Astrocyte of the spinal cord (primary cell): ENCODE measurements around the gene ABTB2.

Source experiments
- DNase-seq: peaks from one replicate; pipeline ENCODE4 v3.0.0; 2011; ENCODE audit warnings: low read depth, low spot score
- H3K4me3 ChIP-seq: 2 replicates; pipeline ENCODE4 v1.5.1; 2011; ENCODE audit warnings: low read depth, mild to moderate bottlenecking, low read length, moderate library complexity
- in situ Hi-C: cut with HindIII; loops from 2 replicates; pipeline ENCODE4 v1.10.0; 2017; ENCODE audit warnings: low sequenced_read_pairs
- TF ChIP-seq, protein P1 (sequence below): IDR thresholded peaks from 2 replicates; pipeline ENCODE4 v1.5.1; 2012; ENCODE audit warnings: low read depth, mild to moderate bottlenecking, low read length, inconsistent platforms

ABTB2 gene

DNA sequence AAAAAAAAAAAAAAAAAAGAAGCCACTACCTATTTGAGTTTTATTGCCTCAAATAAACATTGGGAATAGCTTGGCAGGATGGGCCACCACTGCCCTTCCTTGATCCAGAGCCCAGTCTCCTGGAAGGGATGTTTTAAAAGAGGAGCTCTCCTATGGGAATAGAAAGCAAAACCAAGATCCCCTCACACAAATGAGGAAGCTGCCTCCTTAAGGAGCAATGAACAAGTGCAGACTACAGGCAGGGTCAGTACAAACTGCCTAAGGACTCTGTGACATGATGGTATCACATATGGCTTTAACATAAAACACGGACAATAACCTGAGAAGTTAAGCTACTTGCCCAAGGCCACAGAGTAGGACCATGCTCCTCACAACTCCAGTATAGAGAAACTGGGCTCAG is 131.6 kb downstream of the ABTB2 start:
- H3K4me3 ChIP-seq, result no peak overlapping the region
- no peak for DNase-seq
- TF ChIP-seq, protein P1, sequence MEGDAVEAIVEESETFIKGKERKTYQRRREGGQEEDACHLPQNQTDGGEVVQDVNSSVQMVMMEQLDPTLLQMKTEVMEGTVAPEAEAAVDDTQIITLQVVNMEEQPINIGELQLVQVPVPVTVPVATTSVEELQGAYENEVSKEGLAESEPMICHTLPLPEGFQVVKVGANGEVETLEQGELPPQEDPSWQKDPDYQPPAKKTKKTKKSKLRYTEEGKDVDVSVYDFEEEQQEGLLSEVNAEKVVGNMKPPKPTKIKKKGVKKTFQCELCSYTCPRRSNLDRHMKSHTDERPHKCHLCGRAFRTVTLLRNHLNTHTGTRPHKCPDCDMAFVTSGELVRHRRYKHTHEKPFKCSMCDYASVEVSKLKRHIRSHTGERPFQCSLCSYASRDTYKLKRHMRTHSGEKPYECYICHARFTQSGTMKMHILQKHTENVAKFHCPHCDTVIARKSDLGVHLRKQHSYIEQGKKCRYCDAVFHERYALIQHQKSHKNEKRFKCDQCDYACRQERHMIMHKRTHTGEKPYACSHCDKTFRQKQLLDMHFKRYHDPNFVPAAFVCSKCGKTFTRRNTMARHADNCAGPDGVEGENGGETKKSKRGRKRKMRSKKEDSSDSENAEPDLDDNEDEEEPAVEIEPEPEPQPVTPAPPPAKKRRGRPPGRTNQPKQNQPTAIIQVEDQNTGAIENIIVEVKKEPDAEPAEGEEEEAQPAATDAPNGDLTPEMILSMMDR, result peak; percentile 3

DNA sequence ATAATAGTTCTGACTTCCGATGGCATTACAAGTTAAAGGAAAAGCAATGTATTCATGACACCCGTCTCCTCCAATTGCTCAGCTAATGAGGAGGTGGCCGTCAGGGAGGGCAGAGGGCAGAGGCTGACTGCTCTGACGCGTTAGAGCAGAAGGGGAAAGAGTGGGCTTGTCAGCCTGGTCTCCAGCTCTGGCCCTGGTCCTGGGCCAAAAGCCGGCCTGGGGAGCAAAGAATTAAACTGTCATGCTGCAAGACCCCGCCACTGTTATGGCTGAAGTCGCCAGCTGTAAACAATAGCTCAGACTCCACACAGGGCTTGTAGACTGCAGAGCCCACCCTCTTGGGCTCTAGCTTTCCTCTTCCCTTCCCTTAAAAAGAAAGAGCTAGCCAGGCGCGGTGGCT is 132.7 kb downstream of the ABTB2 start:
- TF ChIP-seq, protein P1, result no peak
- no peak for DNase-seq
- H3K4me3 ChIP-seq, result no peak overlapping the region
- in situ Hi-C loops, result no loop called here

More for the DNA sequence above, 131.6 kb downstream of the ABTB2 start:
- in situ Hi-C loops, result no loop called here

DNA sequence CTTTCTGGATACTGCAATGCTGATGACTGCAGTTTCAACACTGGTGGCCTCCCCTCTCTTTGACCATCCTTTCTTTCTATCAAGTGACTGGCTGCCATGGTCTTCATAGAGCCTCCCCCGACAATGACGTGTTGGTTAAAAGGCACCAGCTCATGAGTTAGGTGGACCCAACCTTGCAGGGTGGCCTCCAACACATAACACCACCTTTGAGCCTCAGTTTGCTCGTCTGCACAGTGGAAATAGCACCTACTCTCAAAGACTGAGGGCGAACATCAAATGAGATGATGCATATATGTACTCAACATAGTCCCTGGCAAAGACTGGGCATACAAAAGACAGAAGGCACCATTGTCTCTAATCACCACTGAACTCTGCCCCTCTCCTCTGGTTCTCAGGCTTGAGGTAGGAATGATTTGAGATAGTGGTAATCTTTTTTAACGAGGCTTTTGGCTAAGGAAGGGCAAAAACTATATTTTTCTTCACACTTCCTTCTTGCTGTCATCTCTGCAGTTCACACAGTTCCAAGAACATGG is 133.3 kb downstream of the ABTB2 start:
- DNase-seq, result no peak
- TF ChIP-seq, protein P1, result no peak
- H3K4me3 ChIP-seq, result no peak overlapping the region
- in situ Hi-C loops, result no loop called here

DNA sequence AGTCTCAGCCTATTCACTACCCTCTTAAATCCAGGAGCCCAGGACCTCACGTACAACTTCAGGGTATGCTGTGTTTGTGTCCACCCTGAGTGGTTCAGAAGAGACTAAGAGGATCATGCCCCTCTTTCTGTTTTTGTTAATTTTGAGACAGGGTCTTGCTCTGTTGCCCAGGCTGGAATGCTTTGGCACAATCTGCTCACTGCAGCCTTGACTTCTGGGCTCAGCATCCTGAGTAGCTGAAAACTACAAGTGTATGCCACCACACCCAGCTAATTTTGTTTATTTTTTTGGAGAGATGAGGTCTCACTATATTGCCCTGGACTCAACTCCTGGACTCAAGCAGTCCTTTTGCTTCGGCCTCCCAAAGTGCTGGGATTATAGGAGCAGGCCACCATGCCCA is 133.9 kb downstream of the ABTB2 start:
- no peak overlapping the region for H3K4me3 ChIP-seq
- no peak for DNase-seq
- in situ Hi-C loops, result no loop called here
- TF ChIP-seq, protein P1, result no peak

DNA sequence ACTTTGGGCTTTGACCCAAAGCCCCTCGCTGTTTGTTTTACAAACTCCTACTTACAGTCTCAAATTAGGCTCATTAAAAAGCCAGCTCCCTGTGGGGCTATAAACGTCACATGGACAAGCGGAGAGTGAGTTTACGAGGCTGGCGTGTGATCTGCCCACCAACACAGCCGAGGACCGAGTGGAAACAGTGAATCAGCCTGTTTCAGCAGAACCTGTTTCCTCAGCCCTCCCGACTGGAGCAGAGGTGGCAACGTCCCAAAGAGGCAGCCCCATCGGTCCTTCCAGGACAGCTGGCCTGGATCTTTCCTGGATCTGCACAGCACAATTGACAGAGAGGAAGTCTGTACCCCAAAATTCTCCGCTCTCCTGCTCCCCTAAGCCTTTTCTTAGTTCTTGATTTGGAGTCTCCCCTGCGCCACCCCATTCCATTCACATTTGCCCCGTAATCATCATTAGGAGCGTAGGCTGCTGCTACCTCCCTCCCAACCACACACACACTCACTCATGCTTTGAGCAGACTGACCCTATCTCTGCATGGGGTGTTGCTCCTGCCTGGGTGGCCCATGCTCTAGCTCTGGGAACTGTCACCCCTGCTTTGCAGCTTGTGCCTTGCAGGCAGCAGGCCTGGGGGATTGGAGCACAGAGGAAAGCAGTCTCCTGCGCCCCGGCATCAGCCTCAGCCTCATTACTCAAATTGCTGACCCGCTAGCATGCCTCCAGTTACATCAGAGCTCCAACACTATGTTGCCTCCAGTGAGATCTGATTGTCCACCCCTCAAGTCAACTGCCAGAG is 134.6 kb downstream of the ABTB2 start:
- peak; percentile 72 for DNase-seq
- no peak overlapping the region for H3K4me3 ChIP-seq
- TF ChIP-seq, protein P1, result no peak
- in situ Hi-C loops, result no loop called here

DNA sequence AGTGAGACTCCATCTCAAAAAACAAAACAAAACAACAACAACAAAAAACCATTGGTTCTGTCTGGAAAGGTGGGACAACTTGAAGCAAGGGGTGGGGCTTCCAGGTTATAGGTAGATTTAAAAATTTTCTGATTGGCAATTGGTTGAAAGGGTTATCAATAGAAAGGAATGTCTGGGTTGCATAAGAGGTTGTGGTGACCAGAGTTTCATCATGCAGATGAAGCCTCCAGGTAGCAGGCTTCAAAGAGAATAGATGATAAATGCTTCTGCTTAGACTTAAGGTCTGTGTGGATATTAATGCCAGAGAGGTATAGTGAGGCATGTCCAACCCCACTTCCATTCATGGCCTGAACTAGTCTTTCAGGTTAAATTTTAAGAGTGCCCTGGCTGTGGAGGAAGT is 135.8 kb downstream of the ABTB2 start:
- H3K4me3 ChIP-seq, result no peak overlapping the region
- in situ Hi-C loops, result no loop called here
- TF ChIP-seq, protein P1, result no peak
- DNase-seq, result no peak
